ENCODE measurements around the gene ZRANB1. TPM values are rescaled to one million over a fixed set of nuclear protein-coding genes. Genes with fewer than 3 reads are reported as not detected.
A peak's percentile ranks its signal among the peaks of the same experiment; 100 is the strongest.

ZRANB1 gene
- total RNA-seq, 1 donor from 2014 or later = 15.1 TPM

- no peak for DNase-seq (ENCODE audit: low read depth in 2 of 2)
These were observed 92.8 kb downstream of the ZRANB1 start for GRCh38 chr10:125034675-125035074.

GRCh38 chr10:125035136-125035535 lies 93.2 kb downstream of the ZRANB1 start:
- peak in 1 of 2 donors; percentile 74 for DNase-seq (ENCODE audit: low read depth in 2 of 2)

- no peak for DNase-seq (ENCODE audit: low read depth in 2 of 2)
These were observed 93.8 kb downstream of the ZRANB1 start for GRCh38 chr10:125035588-125036295.

- no peak for DNase-seq (ENCODE audit: low read depth in 2 of 2)
These were observed 95.4 kb downstream of the ZRANB1 start for GRCh38 chr10:125037145-125037877.

Other genes with a start within 250 kb of the ZRANB1 start
- gene FAM53B, start 197.7 kb upstream of the ZRANB1 start, total RNA-seq = 14.9 and 15.2 TPM in 2 replicates
- gene EEF1AKMT2, start 150.2 kb upstream of the ZRANB1 start, total RNA-seq = 11.1 and 11.6 TPM in 2 replicates
- gene ABRAXAS2, start 140.3 kb upstream of the ZRANB1 start, total RNA-seq = 10.0 and 10.1 TPM in 2 replicates
- gene CTBP2, start 218.4 kb downstream of the ZRANB1 start, total RNA-seq = 84.0 and 133 TPM in 2 replicates

Measured in dermis microvascular lymphatic vessel endothelial cell (primary cell).